K562 (cell line): Measurements from ENCODE around the gene SLC22A1. TPM values are rescaled to one million over a fixed set of nuclear protein-coding genes. Genes with fewer than 3 reads are reported as not detected.

Source experiments
- ATAC-seq: fragments of 200-7000 bp; cut with Tn5 transposase; 3 replicates; pipeline ENCODE4 v1.9.1; 2020; ENCODE audit warnings: moderate library complexity
- BruUV-seq: library from RNA; stranded (reverse); fragments of 400-500 nt; replicated peaks from 2 replicates; lab custom pipeline; 2021; lab: Mats Ljungman, UMichigan
- CTCF ChIA-PET: fragments of 300-600 bp; formaldehyde crosslinking; extraction: SDS; loops from one replicate; lab custom pipeline; 2021; ENCODE audit warnings: low intra/inter-chr PET ratio; lab: Yijun Ruan, JAX
- POLR2A ChIA-PET: fragments of 300-600, 350-650 bp; sonication (Branson Sonifier 250); formaldehyde crosslinking; extraction: SDS; loops from one replicate; lab custom pipeline; 2021; ENCODE audit warnings: antibody characterized with exemption, inconsistent platforms; lab: Yijun Ruan, JAX
- DNase-seq, 4 experiments: peaks; one replicate each; pipeline versions ENCODE4 v3.0.0 to v3.0.0-alpha.2; 2011 to 2018; ENCODE audit warnings: low spot score in 3 of 4, mixed read lengths in 3 of 4; ENCODE audit errors: extremely low read depth in 1 of 4
- FAIRE-seq: peaks from 2 replicates; lab custom pipeline; 2011; peaks lifted over from hg19 to GRCh38; lab: Jason Lieb, UNC
- H2AFZ ChIP-seq: 2 replicates; pipeline ENCODE4 v1.6.0; 2011; ENCODE audit warnings: low read depth, low read length, control low read depth, inconsistent platforms
- H3K27ac ChIP-seq: fragments of 200-600 bp; 3 replicates; pipeline ENCODE4 v1.8.0; 2011; ENCODE audit warnings: low read depth, mild to moderate bottlenecking, control low read depth, inconsistent platforms, low read length, moderate library complexity, mixed read lengths; ENCODE audit errors: extremely low read depth
- H3K27me3 ChIP-seq, 2 experiments: fragments of 300-600 bp in 1 of 2; 2 replicates in 1 of 2; 3 replicates in 1 of 2; pipeline versions ENCODE4 v1.6.0 to v1.8.0; 2011; ENCODE audit warnings: inconsistent platforms in 2 of 2, low read length in 2 of 2, mild to moderate bottlenecking in 1 of 2, mixed read lengths in 1 of 2, moderate library complexity in 1 of 2; ENCODE audit not compliant: control insufficient read depth in 2 of 2, insufficient read depth in 2 of 2
- H3K36me3 ChIP-seq: fragments of 300-600 bp; 3 replicates; pipeline ENCODE4 v1.8.0; 2011; ENCODE audit warnings: mild to moderate bottlenecking, low read length, inconsistent platforms; ENCODE audit not compliant: control insufficient read depth, insufficient read depth
- H3K4me1 ChIP-seq, 2 experiments: fragments of 200-600 bp in 1 of 2; replicated peaks in 1 of 2; 2 replicates in 1 of 2; 3 replicates in 1 of 2; pipeline versions ENCODE4 v1.5.1 to v1.8.0; 2011; ENCODE audit warnings: inconsistent platforms in 2 of 2, low read length in 2 of 2, mild to moderate bottlenecking in 1 of 2, mixed read lengths in 1 of 2, moderate library complexity in 1 of 2; ENCODE audit not compliant: control insufficient read depth in 2 of 2, insufficient read depth in 2 of 2
- H3K4me2 ChIP-seq: 2 replicates; pipeline ENCODE4 v1.6.1; 2011; ENCODE audit warnings: low read length, control low read depth, inconsistent platforms, mixed read lengths; ENCODE audit not compliant: insufficient read depth
- H3K4me3 ChIP-seq: fragments of 200-600 bp; sonication (generic), shearing (Covaris generic); 2 replicates; pipeline ENCODE4 v1.5.1; 2016; ENCODE audit warnings: control low read depth, inconsistent platforms
- H3K79me2 ChIP-seq: fragments of 200-600 bp; 3 replicates; pipeline ENCODE4 v1.8.0; 2011; ENCODE audit warnings: low read length, inconsistent platforms; ENCODE audit not compliant: control insufficient read depth, insufficient read depth
- H3K9ac ChIP-seq, 2 experiments: 2 replicates each; pipeline versions ENCODE4 v1.6.0 to v1.6.1; 2011; ENCODE audit warnings: low read depth in 2 of 2, low read length in 2 of 2, control low read depth in 1 of 2, inconsistent platforms in 1 of 2, mild to moderate bottlenecking in 1 of 2, mixed read lengths in 1 of 2; ENCODE audit not compliant: insufficient read depth in 1 of 2
- H3K9me1 ChIP-seq: one replicate; pipeline ENCODE4 v1.6.0; 2011; ENCODE audit warnings: inconsistent platforms, mild to moderate bottlenecking, low read length, moderate library complexity; ENCODE audit not compliant: control insufficient read depth, insufficient read depth
- H3K9me3 ChIP-seq: replicated peaks from 2 replicates; pipeline ENCODE4 v1.5.1; 2011; ENCODE audit warnings: low read depth, low read length, inconsistent platforms; ENCODE audit not compliant: control insufficient read depth, insufficient read depth
- H4K20me1 ChIP-seq: replicated peaks from 2 replicates; pipeline ENCODE4 v1.6.1; 2011; ENCODE audit warnings: low read length, inconsistent platforms, mixed read lengths; ENCODE audit not compliant: control insufficient read depth, insufficient read depth
- HNRNPUL1 ChIP-seq: fragments of 200-400 bp; formaldehyde crosslinking; IDR thresholded peaks from 2 replicates; pipeline ENCODE4 v1.6.1; 2017; ENCODE audit warnings: low read length
- SAP30 ChIP-seq: fragments of 200-600 bp; sonication (generic); IDR thresholded peaks from 2 replicates; pipeline ENCODE4 v1.6.1; 2012; ENCODE audit warnings: borderline replicate concordance, low read depth, mild to moderate bottlenecking, moderate library complexity, low read length, control low read depth, inconsistent platforms; ENCODE audit not compliant: insufficient read depth, poor library complexity, severe bottlenecking
- ZBTB8A ChIP-seq: fragments of 450-650 bp; IDR thresholded peaks from 2 replicates; pipeline ENCODE4 v1.6.1; 2018; ENCODE audit warnings: mild to moderate bottlenecking, moderate library complexity; ENCODE audit not compliant: partially characterized antibody
- ZNF408 ChIP-seq: fragments of 250-450 bp; sonication (Bioruptor Pico); IDR thresholded peaks from 2 replicates; pipeline ENCODE4 v1.4.0; 2020; ENCODE audit warnings: low read depth, mild to moderate bottlenecking, moderate library complexity
- ZNF717 ChIP-seq: fragments of 250-450 bp; sonication (Bioruptor Pico); IDR thresholded peaks from 2 replicates; pipeline ENCODE4 v1.5.0; 2021
- WGBS: fragments of 100-300 bp; shearing (Covaris generic); methylation state at CpG from one replicate; pipeline ENCODE4 v1.1.6; 2016; ENCODE audit warnings: low coverage, mixed read lengths; ENCODE audit not compliant: insufficient coverage; ENCODE audit errors: missing lambda C conversion rate; 5-methylcytosine and 5-hydroxymethylcytosine counted together
- in situ Hi-C: fragments of 300-500 bp; cut with MboI; formaldehyde crosslinking; loops from 4 replicates; pipeline ENCODE4 v1.15.0; 2018; ENCODE audit warnings: inconsistent platforms, mixed read lengths
- intact Hi-C: fragments of 100-400 bp; cut with micrococcal nuclease; formaldehyde crosslinking; loops from 2 replicates; pipeline ENCODE4 v1.14.2; 2022
- polyA plus RNA-seq, 8 experiments: library from polyadenylated mRNA; depleted of rRNA in 4 of 8; stranded (reverse) in 5 of 8; unstranded in 3 of 8; fragments of >200 nt; fragmentation: Nextera tagmentation in 2 of 8; fragmentation: Illumina TruSeq in 1 of 8; extraction: Ambion mirVana in 2 of 8; extraction: Trizol in 1 of 8; gene quantifications; 2 replicates each; pipeline versions ENCODE4 v1.2.1 to v1.2.3, GENCODE V29; 2011 to 2014; ENCODE audit warnings: inconsistent platforms in 1 of 8, missing spikeins in 1 of 8
- total RNA-seq, 7 experiments: library from RNA; depleted of rRNA in 6 of 7; stranded (reverse); fragments of >200 nt in 6 of 7; fragmentation: Illumina TruSeq in 2 of 7; extraction: Trizol in 2 of 7; gene quantifications; 2 replicates each; pipeline versions ENCODE4 v1.2.1 to v1.2.3, GENCODE V29; 2011 to 2021; ENCODE audit warnings: low replicate concordance in 1 of 7
- TF ChIP-seq, protein P1 (sequence below): sonication (generic); formaldehyde crosslinking; IDR thresholded peaks from 2 replicates; pipeline ENCODE4 v1.8.0; 2022; ENCODE audit warnings: mild to moderate bottlenecking, missing genetic modification reagents

SLC22A1 gene
- total and polyA plus RNA-seq, 9 of the 15 experiments (the other 6 are each of a cell fraction or from before 2014, with no cell fraction given): 0.11 to 0.60 (median 0.26) TPM; not detected in 4

DNA sequence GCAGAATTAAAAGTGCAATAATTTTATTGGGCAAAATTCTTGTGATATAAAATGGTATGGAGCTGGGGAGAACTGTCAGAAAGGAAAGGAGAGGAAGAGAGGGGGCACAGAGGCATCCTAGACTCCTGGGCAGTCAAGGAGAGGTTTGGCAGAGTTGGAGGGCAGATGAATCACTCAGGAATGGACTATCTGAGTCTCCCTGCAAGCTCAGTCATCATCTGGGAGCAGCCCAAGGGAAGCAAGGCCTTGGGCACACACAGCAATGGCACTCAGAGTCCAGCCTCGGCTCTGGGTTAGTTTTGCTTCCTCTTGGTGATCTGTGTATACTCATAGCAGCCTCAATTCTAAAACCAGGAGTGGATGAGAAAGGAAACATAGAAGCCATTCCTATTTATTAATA is 67.2 kb downstream of the SLC22A1 start:
- no peak overlapping the region for H3K27ac ChIP-seq
- ChIA-PET POLR2A (no interaction called here), CTCF (no interaction called here)
- FAIRE-seq: no peak
- ATAC-seq: no peak
- no peak for DNase-seq
- no peaks in the 10 kb centered on the region for H4K20me1 ChIP-seq
- no peak overlapping the region for H3K4me3 ChIP-seq
- no peaks in the 10 kb centered on the region for H3K9me1 ChIP-seq
- no TSS peak for BruUV-seq
- H2AFZ ChIP-seq: no peak overlapping the region
- intact Hi-C loops: no loop called here
- no peaks in the 10 kb centered on the region for H3K27me3 ChIP-seq
- no peaks in the 10 kb centered on the region for H3K4me1 ChIP-seq
- H3K9ac ChIP-seq: no peak overlapping the region
- H3K36me3 ChIP-seq: no peaks in the 10 kb centered on the region
- H3K9me3 ChIP-seq: no peaks in the 10 kb centered on the region
- no peaks in the 10 kb centered on the region for H3K79me2 ChIP-seq
- H3K4me2 ChIP-seq: no peak overlapping the region
- WGBS: 0% methylated on average over 1 of the region's 1 CpG
- in situ Hi-C loops: no loop called here
- TF ChIP-seq ZNF717 (CRISPR knock-in tag): no peak
- TF ChIP-seq SAP30: no peak
- no peak for TF ChIP-seq ZBTB8A
- TF ChIP-seq, protein P1, sequence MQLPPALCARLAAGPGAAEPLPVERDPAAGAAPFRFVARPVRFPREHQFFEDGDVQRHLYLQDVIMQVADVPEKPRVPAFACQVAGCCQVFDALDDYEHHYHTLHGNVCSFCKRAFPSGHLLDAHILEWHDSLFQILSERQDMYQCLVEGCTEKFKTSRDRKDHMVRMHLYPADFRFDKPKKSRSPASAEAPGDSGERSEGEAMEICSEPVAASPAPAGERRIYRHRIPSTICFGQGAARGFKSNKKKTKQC (CRISPR knock-in tag): no peak
- TF ChIP-seq ZNF408 (CRISPR knock-in tag): no peak
- TF ChIP-seq HNRNPUL1: no peak
